NT2/D1 (cell line): ENCODE measurements around the gene RD3L.

Experiments
- SUZ12 ChIP-seq: IDR thresholded peaks from 2 replicates; pipeline ENCODE4 v1.6.1; 2011; ENCODE audit not compliant: insufficient read length, insufficient read depth; ENCODE audit errors: extremely low read depth
- YY1 ChIP-seq: IDR thresholded peaks from 2 replicates; pipeline ENCODE4 v1.6.1; 2011; ENCODE audit not compliant: insufficient read length, insufficient read depth
- ZNF274 ChIP-seq: IDR thresholded peaks from 2 replicates; pipeline ENCODE4 v1.6.1; 2011; ENCODE audit warnings: mild to moderate bottlenecking, low read depth, low read length

DNA sequence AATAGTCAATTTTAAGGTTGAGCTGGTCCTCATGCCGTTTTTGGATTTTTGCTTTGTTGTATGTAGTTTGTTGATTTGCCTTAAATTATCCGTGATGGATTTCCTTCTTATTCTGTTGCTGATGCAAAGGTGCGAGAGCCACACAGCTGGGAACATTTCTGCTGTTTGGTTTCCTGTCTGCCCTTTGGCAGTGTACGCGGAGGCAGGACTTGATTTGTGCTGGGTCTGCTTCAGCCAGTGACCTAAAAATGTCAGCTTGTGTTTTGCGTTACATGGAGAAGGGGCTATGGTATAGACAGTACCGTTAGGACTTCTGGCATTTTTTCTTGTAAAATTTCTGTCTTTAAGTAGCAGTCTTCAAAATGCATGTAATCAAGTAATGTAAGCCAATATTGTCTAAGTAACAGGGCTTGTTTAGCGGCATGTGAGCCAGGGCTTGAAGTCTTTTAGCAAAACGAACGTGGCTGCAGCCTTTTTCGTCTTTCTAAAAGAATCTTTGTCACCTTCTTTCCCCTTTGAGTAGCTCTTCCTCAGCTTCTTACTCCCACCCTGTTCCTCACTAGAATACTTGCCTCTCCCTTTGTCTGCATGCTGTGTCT, 18.2 kb upstream of the RD3L start:
- TF ChIP-seq ZNF274: no peak
- no peak for TF ChIP-seq YY1
- TF ChIP-seq SUZ12: no peak
